Panc1 (cell line): Measurements from ENCODE around the gene CFAP299. TPM values are rescaled to one million over a fixed set of nuclear protein-coding genes. Genes with fewer than 3 reads are reported as not detected.

Experiments used
- ATAC-seq: fragments of 200-7000 bp; cut with Tn5 transposase; 2 replicates; pipeline ENCODE4 v1.9.1; 2020; ENCODE audit warnings: mild to moderate bottlenecking, moderate library complexity
- BruUV-seq: library from RNA; stranded (reverse); fragments of 400-500 nt; replicated peaks from 2 replicates; lab custom pipeline; 2021; lab: Mats Ljungman, UMichigan
- CTCF ChIA-PET: fragments of 300-600 bp; sonication (Branson Sonifier 250); formaldehyde crosslinking; loops from one replicate; lab custom pipeline; 2022; ENCODE audit warnings: antibody characterized with exemption; lab: Charles Lee
- POLR2A ChIA-PET: fragments of 300-600 bp; sonication (Branson Sonifier 250); formaldehyde crosslinking; loops from one replicate; lab custom pipeline; 2022; ENCODE audit warnings: antibody characterized with exemption; lab: Charles Lee
- DNase-seq: peaks from one replicate; pipeline ENCODE4 v3.0.0-alpha.2; 2010; ENCODE audit warnings: low read depth, low spot score
- H3K27ac ChIP-seq: 2 replicates; pipeline ENCODE4 v1.5.1; 2011; ENCODE audit warnings: mild to moderate bottlenecking, low read length, inconsistent platforms
- H3K27me3 ChIP-seq: fragments of 200-500 bp; sonication (Bioruptor generic); 2 replicates; pipeline ENCODE4 v1.6.0; 2014; ENCODE audit warnings: low read length, inconsistent platforms; ENCODE audit not compliant: control insufficient read depth, insufficient read depth
- H3K36me3 ChIP-seq: fragments of 200-500 bp; sonication (Bioruptor generic); 2 replicates; pipeline ENCODE4 v1.5.1; 2014; ENCODE audit warnings: inconsistent platforms, mild to moderate bottlenecking, low read length, moderate library complexity; ENCODE audit not compliant: control insufficient read depth, insufficient read depth
- H3K4me1 ChIP-seq: 2 replicates; pipeline ENCODE4 v1.5.1; 2011; ENCODE audit warnings: inconsistent platforms, mild to moderate bottlenecking, low read length, moderate library complexity; ENCODE audit not compliant: control insufficient read depth, insufficient read depth
- H3K4me3 ChIP-seq, 2 experiments: 2 replicates each; pipeline ENCODE4 v1.5.1; 2011 to 2012; ENCODE audit warnings: low read depth in 2 of 2, low read length in 2 of 2, mild to moderate bottlenecking in 2 of 2, inconsistent platforms in 1 of 2, moderate library complexity in 1 of 2
- H3K9me3 ChIP-seq: fragments of 200-500 bp; sonication (Bioruptor generic); 2 replicates; pipeline ENCODE4 v1.5.1; 2014; ENCODE audit warnings: low read depth, mild to moderate bottlenecking, inconsistent platforms, low read length, moderate library complexity; ENCODE audit not compliant: control insufficient read depth, insufficient read depth
- CTCF ChIP-seq: fragments of 450-650 bp; IDR thresholded peaks from 2 replicates; pipeline ENCODE4 v1.5.1; 2017; ENCODE audit warnings: mild to moderate bottlenecking
- POLR2AphosphoS5 ChIP-seq: IDR thresholded peaks from 2 replicates; pipeline ENCODE4 v1.6.1; 2012; ENCODE audit warnings: mild to moderate bottlenecking, low read depth, low read length, moderate library complexity
- REST ChIP-seq, 2 experiments: IDR thresholded peaks; 2 replicates each; pipeline ENCODE4 v1.6.1; 2011 to 2012; ENCODE audit warnings: low read depth in 2 of 2, control low read depth in 1 of 2, low read length in 1 of 2, mild to moderate bottlenecking in 1 of 2, moderate library complexity in 1 of 2; ENCODE audit not compliant: insufficient read depth in 1 of 2
- SIN3A ChIP-seq: IDR thresholded peaks from 2 replicates; pipeline ENCODE4 v1.6.1; 2012; ENCODE audit warnings: low read depth, mild to moderate bottlenecking, low read length, moderate library complexity, borderline replicate concordance; ENCODE audit not compliant: insufficient read depth
- TCF7L2 ChIP-seq: IDR thresholded peaks from 2 replicates; pipeline ENCODE4 v1.6.1; 2011; ENCODE audit warnings: mild to moderate bottlenecking, low read depth, low read length, inconsistent platforms
- in situ Hi-C: cut with HindIII; loops from 2 replicates; pipeline ENCODE4 v1.10.0; 2016; ENCODE audit warnings: low sequenced_read_pairs, low pct_unique_long_range_greater_than_20kb
- intact Hi-C: fragments of 100-400 bp; cut with micrococcal nuclease; formaldehyde crosslinking; loops from one replicate; pipeline ENCODE4 v1.10.0; 2022; ENCODE audit not compliant: unreplicated experiment
- total RNA-seq: library from RNA; stranded (reverse); gene quantifications from one replicate; pipeline ENCODE4 v1.2.1, GENCODE V29; 2021; ENCODE audit not compliant: unreplicated experiment

Gene CFAP299
- total RNA-seq, 1 experiment from 2014 or later, result not detected

- in situ Hi-C loops, result no loop called here
- TF ChIP-seq CTCF (no peak), SIN3A (no peak), POLR2AphosphoS5 (no peak), REST (IDR thresholded peaks at IDR 0.05; ENCODE audit: insufficient read depth in 1 of 2, low read depth in 2 of 2, low read length in 1 of 2) (no peak), TCF7L2 (no peak)
- intact Hi-C loops, result no loop called here
- ChIA-PET POLR2A (no interaction called here), CTCF (no interaction called here)
- no TSS peak for BruUV-seq
- ATAC-seq, result no peak
- H3K27me3 ChIP-seq, result no peaks in the 10 kb centered on the region
- no peaks in the 10 kb centered on the region for H3K4me1 ChIP-seq
- H3K4me3 ChIP-seq, result no peak overlapping the region
- H3K36me3 ChIP-seq, result no peaks in the 10 kb centered on the region
- H3K9me3 ChIP-seq, result no peaks in the 10 kb centered on the region
- no peak for DNase-seq
- H3K27ac ChIP-seq, result no peak overlapping the region
Measured at GRCh38 chr4:80613470-80613869, 277.9 kb downstream of the CFAP299 start.

- DNase-seq (no peak), ATAC-seq (no peak)
- CTCF ChIA-PET, result no interaction called here
- POLR2A ChIA-PET, result no interaction called here
- H3K27me3 ChIP-seq, result no peaks in the 10 kb centered on the region
- no TSS peak for BruUV-seq
- TF ChIP-seq CTCF (no peak), POLR2AphosphoS5 (no peak), SIN3A (no peak), REST (IDR thresholded peaks at IDR 0.05; ENCODE audit: insufficient read depth in 1 of 2, low read depth in 2 of 2, low read length in 1 of 2) (no peak), TCF7L2 (no peak)
- no peaks in the 10 kb centered on the region for H3K36me3 ChIP-seq
- no peaks in the 10 kb centered on the region for H3K4me1 ChIP-seq
- H3K9me3 ChIP-seq, result no peaks in the 10 kb centered on the region
- no peak overlapping the region for H3K27ac ChIP-seq
- in situ Hi-C loops, result no loop called here
- intact Hi-C loops, result no loop called here
- no peak overlapping the region for H3K4me3 ChIP-seq
Measured at GRCh38 chr4:80614319-80614718, 278.8 kb downstream of the CFAP299 start.
